ENCODE measurements around the gene MTHFD2L.

MTHFD2L gene

GRCh38 chr4:74133786-74134499, 24.0 kb upstream of the MTHFD2L start:
- DNase-seq, result peak; percentile 55

DNA sequence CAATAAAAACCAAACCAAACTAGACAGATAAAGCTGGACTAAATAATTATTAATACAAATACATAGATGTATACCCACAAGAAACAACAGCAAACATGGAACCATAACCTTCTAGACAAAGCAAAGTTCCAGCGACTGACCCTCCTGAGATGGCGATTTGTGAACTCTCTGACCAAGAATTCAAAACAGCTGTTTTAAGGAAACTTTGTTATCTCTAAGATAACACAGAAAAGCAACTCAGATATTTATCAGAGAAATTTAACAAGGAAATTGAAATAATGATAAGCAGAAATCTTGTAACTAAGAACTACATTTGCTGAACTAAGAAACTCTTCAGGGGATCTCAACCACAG, 23.4 kb upstream of the MTHFD2L start:
- no peak for DNase-seq

- DNase-seq, result no peak
Observed at GRCh38 chr4:74146581-74147129, 11.3 kb upstream of the MTHFD2L start.

DNA sequence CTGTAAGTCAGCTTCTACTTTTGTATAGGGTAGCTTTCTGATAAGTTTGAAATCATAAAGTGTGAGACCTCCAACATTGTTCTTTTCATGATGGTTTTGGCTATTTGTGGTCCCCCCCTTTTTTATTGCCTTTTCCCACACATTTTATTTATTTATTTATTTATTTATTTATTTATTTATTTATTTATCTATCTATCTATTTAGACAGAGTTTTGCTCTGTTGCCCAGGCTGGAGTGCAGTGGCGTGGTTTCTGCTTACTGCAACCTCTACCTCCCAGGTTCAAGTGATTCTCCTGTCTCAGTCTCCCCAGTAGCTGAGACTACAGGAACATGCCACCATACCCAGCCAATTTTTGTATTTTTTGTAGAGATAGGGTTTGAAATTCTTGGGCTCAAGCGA, 9.7 kb upstream of the MTHFD2L start:
- DNase-seq, result no peak

GRCh38 chr4:74152836-74153235, 5.1 kb upstream of the MTHFD2L start:
- DNase-seq, result no peak

DNA sequence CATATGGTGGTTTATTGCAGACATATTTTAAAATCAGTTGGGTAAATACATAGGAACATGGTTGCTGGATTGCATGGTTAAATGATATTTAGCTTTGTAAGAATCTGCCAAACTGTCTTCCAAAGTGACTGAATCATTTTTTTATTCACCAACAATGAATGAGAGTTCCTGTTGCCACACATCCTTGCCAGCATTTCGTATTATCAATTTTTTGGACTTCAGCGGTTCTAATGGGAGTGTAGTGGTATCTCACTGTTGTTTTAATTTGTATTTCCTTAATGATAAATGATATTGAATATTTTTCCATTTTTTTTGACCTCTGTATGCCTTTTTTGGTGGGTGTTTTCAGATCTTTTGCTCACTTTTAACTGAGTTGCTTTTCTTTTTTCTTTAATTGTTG, 1.4 kb upstream of the MTHFD2L start:
- DNase-seq, result no peak

DNA sequence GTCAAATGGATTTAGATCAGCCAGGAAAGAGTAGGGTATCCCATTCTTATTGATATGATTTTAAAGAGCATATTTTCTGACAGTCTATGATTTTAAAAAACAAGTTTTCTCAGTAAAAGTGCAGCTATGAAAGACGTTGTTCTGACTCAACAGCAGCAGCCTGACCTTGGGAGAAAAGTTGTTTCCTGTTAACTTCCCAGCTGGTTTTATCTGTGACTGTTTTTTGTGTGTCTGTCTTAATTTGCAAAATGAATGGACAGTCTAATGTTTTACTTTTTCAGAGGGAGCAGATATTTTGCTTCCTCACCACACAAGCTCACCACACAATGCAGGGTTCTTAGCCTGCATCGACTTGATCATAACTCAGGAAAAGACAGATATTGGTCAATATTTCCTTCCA, 764 bp upstream of the MTHFD2L start:
- DNase-seq, result no peak

DNA sequence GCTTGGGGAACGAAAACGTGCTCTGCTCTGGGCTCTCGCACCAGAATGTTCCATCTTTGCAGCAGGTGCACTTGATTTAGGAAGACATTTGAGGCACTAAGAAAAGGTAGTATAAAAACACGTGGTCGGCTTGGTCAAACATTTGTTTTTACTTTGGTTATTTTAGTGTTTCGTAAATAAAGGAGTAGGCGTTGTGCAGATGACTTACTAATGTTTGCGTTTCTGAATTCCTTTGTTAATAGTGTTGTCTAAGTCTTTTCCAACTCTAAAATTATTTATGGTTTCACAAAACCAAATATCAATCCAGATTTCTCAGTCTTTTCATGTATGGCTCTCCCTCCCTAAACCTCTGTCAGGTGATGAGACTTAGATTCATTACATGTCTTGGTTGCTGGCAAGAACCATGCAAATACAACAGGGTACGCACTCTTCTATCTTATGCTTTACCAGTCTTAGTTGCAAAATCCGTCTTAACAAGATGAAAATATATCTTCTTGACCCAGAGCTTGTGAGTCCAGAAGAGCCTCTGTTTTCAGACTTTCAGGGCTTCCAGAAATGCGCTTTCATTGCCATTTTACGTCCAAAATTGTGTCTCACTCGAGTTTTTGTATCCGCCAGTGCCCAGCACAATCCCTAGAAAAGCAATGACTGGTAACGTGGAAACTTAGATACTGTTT, 686 bp downstream of the MTHFD2L start:
- DNase-seq, result peak; percentile 43

- DNase-seq, result no peak
Observed at GRCh38 chr4:74159143-74159709, 1.3 kb downstream of the MTHFD2L start.

- no peak for DNase-seq
Observed at GRCh38 chr4:74161666-74162450, 3.9 kb downstream of the MTHFD2L start.

- DNase-seq, result no peak
Observed at GRCh38 chr4:74166135-74166534, 8.2 kb downstream of the MTHFD2L start.

- no peak for DNase-seq
Observed at GRCh38 chr4:74166818-74167217, 8.9 kb downstream of the MTHFD2L start.

DNA sequence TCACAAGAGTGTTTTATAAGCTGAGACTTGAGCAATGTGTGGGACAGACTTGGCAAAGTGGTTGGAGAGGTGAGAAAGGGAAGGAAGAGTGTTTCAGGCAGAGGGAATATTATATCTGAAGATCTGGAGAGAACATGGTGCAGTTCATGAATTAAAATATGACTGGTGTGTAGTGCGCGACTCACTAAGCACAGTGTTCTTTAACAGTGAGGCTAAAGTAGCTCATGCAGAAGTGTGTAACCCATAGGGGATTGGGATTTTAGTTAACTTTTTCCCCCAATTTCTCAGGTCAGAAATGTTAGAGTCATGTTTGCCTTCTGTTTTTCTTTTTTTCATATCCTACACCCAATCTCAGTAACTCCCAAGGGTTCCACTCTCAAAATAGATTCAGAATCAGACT, 9.7 kb downstream of the MTHFD2L start:
- DNase-seq, result no peak

DNA sequence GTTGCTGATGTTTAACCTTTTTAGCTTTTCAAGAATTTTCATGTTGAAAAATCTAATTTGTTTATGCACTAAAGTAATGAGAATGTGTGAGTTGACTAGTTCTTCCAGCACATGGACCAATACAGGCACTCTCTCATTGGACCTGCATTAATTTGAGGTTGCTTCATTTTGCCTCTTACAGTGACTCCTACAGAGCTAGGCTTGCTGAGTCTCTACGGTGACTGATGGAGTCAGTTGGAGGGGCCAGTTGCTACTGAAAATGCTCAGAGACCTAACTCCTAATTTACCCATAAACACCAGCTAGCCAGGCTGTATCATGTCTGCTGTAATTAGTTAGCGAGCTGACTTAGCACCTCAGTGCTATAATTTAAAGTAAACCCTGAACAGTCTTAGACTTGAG, 10.9 kb downstream of the MTHFD2L start:
- no peak for DNase-seq

DNA sequence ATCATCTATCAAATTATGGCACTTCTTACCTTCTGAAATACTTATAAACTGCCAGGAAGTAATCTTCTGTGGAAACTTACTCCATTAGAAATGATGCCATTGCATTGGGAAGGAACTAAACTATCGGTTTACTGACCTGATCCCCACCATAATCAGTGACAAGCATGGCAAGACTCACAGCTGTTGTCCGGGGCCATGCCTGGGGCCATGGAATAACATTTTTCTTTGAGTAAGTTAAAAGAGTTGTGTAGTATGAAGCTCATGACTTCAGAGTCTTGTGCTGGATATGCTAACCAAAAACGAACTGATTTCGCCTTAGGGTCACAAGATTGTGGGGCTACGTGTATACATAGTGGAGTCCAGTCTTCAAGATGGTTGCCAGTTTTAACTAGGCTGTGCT, 15.4 kb downstream of the MTHFD2L start:
- no peak for DNase-seq

DNA sequence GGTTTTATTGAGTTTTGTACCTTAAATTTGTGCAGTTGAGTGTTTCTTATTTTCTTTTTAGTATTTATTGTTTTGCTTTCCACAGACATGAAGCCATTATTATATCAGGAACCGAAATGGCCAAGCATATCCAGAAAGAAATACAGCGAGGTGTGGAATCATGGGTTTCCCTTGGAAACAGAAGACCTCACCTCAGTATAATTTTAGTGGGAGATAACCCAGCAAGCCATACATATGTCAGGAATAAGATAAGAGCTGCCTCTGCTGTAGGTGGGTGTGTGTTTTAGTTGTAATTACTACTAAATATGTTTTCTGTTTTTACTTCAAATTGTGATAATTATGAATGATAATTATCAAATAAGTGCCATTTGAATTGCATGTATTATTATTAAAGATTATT, 16.5 kb downstream of the MTHFD2L start:
- DNase-seq, result no peak

- no peak for DNase-seq
Observed at GRCh38 chr4:74174941-74175340, 17.0 kb downstream of the MTHFD2L start.

DNA sequence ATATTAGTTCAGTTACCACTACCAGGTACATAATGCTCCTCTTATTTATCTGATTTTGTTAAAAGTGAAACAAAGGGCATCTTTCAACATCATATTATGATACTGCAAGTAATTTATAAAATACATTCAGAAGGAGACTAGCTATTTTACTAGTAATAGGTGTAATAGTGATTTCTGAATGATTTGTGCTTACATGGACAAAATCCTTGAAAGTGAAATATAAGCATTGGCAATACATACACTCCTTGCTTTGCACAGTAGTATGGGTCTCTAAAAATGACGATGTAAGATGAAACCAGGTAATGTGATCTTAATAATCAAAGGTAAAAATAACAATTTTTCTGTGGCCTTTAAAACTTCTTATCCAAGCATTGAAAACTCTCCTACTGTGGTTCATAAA, 17.5 kb downstream of the MTHFD2L start:
- DNase-seq, result no peak

DNA sequence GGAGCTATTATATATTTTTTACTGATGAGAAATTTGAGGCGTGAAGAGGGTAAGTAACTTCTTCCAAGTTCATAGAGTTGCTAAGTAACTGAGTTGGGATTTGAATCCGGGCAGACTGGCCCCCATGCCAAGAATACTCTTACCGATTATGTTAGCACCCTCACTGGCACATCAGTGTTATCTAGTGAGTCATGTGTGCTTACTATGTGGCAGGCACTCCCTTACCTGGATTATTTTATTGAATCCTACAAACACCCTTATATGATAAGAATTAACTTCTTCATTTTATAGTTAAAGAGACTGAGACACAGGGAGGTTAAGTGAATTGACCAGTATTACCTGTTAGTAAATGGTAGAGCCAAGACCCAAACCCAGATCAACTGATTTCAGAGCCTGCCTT, 20.9 kb downstream of the MTHFD2L start:
- no peak for DNase-seq

- no peak for DNase-seq
Observed at GRCh38 chr4:74181219-74181618, 23.3 kb downstream of the MTHFD2L start.

GRCh38 chr4:74188912-74189311, 31.0 kb downstream of the MTHFD2L start:
- no peak for DNase-seq

- peak; percentile 61 for DNase-seq
Observed at GRCh38 chr4:74189331-74190043, 31.6 kb downstream of the MTHFD2L start.

- DNase-seq, result no peak
Observed at GRCh38 chr4:74190332-74190731, 32.4 kb downstream of the MTHFD2L start.
